Body of pancreas (tissue), 4 donors: ENCODE measurements around the gene BAG1.

Experiments
- POLR2A ChIP-seq, 3 donors: fragments of 450-650 bp; IDR thresholded peaks; one replicate each; pipeline ENCODE4 v1.6.1; 2016; ENCODE audit warnings: antibody characterized with exemption in 3 of 3, mild to moderate bottlenecking in 2 of 3
- TF ChIP-seq, protein P1 (sequence below), 7 experiments: fragments of 450-650 bp in 4 of 7; fragments of 200-600 bp in 3 of 7; sonication (generic) in 3 of 7; IDR thresholded peaks; one replicate each; pipeline ENCODE4 v1.5.1; 2016 to 2019; ENCODE audit warnings: antibody characterized with exemption in 7 of 7

DNA sequence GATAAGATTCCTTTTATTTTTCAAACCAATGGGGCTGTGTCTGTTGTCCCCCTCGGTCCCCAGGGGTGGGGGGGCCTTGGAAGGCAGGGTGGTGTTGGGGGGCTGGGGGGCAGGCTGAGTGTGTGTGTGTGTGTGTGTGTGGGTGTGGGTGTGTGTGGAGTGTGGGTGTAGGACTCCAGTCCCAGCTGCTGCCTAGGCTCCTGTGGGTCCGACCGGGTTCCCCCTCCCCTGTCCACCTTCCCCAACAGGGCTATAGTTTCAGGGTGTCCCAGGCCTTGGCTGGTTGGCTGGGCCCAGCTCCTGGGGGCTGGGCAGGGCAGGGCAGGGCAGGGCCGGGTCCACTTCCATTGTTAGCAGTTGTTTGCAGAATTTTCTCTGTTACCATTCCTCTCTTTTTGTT lies 23.7 kb upstream of the BAG1 start:
- TF ChIP-seq, protein P1, sequence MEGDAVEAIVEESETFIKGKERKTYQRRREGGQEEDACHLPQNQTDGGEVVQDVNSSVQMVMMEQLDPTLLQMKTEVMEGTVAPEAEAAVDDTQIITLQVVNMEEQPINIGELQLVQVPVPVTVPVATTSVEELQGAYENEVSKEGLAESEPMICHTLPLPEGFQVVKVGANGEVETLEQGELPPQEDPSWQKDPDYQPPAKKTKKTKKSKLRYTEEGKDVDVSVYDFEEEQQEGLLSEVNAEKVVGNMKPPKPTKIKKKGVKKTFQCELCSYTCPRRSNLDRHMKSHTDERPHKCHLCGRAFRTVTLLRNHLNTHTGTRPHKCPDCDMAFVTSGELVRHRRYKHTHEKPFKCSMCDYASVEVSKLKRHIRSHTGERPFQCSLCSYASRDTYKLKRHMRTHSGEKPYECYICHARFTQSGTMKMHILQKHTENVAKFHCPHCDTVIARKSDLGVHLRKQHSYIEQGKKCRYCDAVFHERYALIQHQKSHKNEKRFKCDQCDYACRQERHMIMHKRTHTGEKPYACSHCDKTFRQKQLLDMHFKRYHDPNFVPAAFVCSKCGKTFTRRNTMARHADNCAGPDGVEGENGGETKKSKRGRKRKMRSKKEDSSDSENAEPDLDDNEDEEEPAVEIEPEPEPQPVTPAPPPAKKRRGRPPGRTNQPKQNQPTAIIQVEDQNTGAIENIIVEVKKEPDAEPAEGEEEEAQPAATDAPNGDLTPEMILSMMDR (IDR thresholded peaks at IDR 0.05) = no peak
- TF ChIP-seq POLR2A (IDR thresholded peaks at IDR 0.05) = no peak
